ENCODE measurements around the gene MED12L. TPM values are rescaled to one million over a fixed set of nuclear protein-coding genes. Genes with fewer than 3 reads are reported as not detected.

Gene MED12L
- total and polyA plus RNA-seq, 7 donors, result 0.01 to 2.6 (median 0.17) TPM

- intact Hi-C loops (cut with DNase I), result no loop called here
- no peaks in the 10 kb centered on the region for H3K36me3 ChIP-seq (ENCODE audit: insufficient read depth in 1 of 2, low read depth in 1 of 2)
- H3K27me3 ChIP-seq (ENCODE audit: insufficient read depth in 3 of 3, low read length in 2 of 3), result no peaks in the 10 kb centered on the region
- no peak overlapping the region for H3K4me3 ChIP-seq
- DNase-seq (no peak), ATAC-seq (no peak)
- no peaks in the 10 kb centered on the region for H3K4me1 ChIP-seq
- TF ChIP-seq CTCF (IDR thresholded peaks at IDR 0.05), result no peak
- H3K27ac ChIP-seq, result no peak overlapping the region
- no peaks in the 10 kb centered on the region for H3K9me3 ChIP-seq
These were observed 232.8 kb downstream of the MED12L start for GRCh38 chr3:151318313-151318712.

- Histone ChIP-seq H3K4me3 (no peak overlapping the region), H3K27me3 (ENCODE audit: insufficient read depth in 3 of 3, low read length in 2 of 3) (no peaks in the 10 kb centered on the region), H3K4me1 (no peaks in the 10 kb centered on the region), H3K36me3 (ENCODE audit: insufficient read depth in 1 of 2, low read depth in 1 of 2) (no peaks in the 10 kb centered on the region), H3K27ac (no peak overlapping the region), H3K9me3 (no peaks in the 10 kb centered on the region)
- 62 to 69% (median 63%) methylated on average over 7 of the region's 7 CpGs for WGBS, 3 donors
- DNase-seq (no peak), ATAC-seq (no peak)
- no peak for TF ChIP-seq CTCF (IDR thresholded peaks at IDR 0.05)
- intact Hi-C loops (cut with DNase I), result no loop called here
These were observed 233.5 kb downstream of the MED12L start for GRCh38 chr3:151318991-151319390.

- intact Hi-C loops (cut with DNase I), result no loop called here
- no peaks in the 10 kb centered on the region for H3K27me3 ChIP-seq (ENCODE audit: insufficient read depth in 3 of 3, low read length in 2 of 3)
- TF ChIP-seq CTCF (IDR thresholded peaks at IDR 0.05), result no peak
- H3K4me1 ChIP-seq, result no peaks in the 10 kb centered on the region
- DNase-seq (no peak), ATAC-seq (no peak)
- H3K4me3 ChIP-seq, result no peak overlapping the region
- WGBS, 3 donors, result 77 to 79% (median 79%) methylated on average over 4 of the region's 4 CpGs
- no peaks in the 10 kb centered on the region for H3K36me3 ChIP-seq (ENCODE audit: insufficient read depth in 1 of 2, low read depth in 1 of 2)
- H3K27ac ChIP-seq, result no peak overlapping the region
- H3K9me3 ChIP-seq, result no peaks in the 10 kb centered on the region
These were observed 234.2 kb downstream of the MED12L start for GRCh38 chr3:151319628-151320027.

- DNase-seq, result no peak
- ATAC-seq, result peak in 1 of 4 donors; percentile 42
- Histone ChIP-seq H3K4me3 (no peak overlapping the region), H3K27ac (no peak overlapping the region), H3K27me3 (ENCODE audit: insufficient read depth in 3 of 3, low read length in 2 of 3) (no peaks in the 10 kb centered on the region), H3K36me3 (ENCODE audit: insufficient read depth in 1 of 2, low read depth in 1 of 2) (no peaks in the 10 kb centered on the region), H3K9me3 (no peaks in the 10 kb centered on the region), H3K4me1 (no peaks in the 10 kb centered on the region)
- no peak for TF ChIP-seq CTCF (IDR thresholded peaks at IDR 0.05)
- intact Hi-C loops (cut with DNase I), result no loop called here
- 70 to 85% (median 75%) methylated on average over 2 of the region's 2 CpGs for WGBS, 3 donors
These were observed 234.7 kb downstream of the MED12L start for GRCh38 chr3:151320131-151320530.

- intact Hi-C loops (cut with DNase I), result no loop called here
- no peak overlapping the region for H3K4me3 ChIP-seq
- 72 to 80% (median 78%) methylated on average over 1 of the region's 1 CpG for WGBS, 3 donors
- no peaks in the 10 kb centered on the region for H3K9me3 ChIP-seq
- H3K36me3 ChIP-seq (ENCODE audit: insufficient read depth in 1 of 2, low read depth in 1 of 2), result no peaks in the 10 kb centered on the region
- no peaks in the 10 kb centered on the region for H3K4me1 ChIP-seq
- H3K27me3 ChIP-seq (ENCODE audit: insufficient read depth in 3 of 3, low read length in 2 of 3), result no peaks in the 10 kb centered on the region
- DNase-seq (no peak), ATAC-seq (no peak)
- no peak for TF ChIP-seq CTCF (IDR thresholded peaks at IDR 0.05)
- H3K27ac ChIP-seq, result no peak overlapping the region
These were observed 236.1 kb downstream of the MED12L start for GRCh38 chr3:151321526-151321925.
